ENCODE data around the gene TBC1D9. TPM values are rescaled to one million over a fixed set of nuclear protein-coding genes. Genes with fewer than 3 reads are reported as not detected.

Gene TBC1D9
- total RNA-seq, 4 donors from 2014 or later, result 1.5 to 3.5 (median 2.2) TPM

DNA sequence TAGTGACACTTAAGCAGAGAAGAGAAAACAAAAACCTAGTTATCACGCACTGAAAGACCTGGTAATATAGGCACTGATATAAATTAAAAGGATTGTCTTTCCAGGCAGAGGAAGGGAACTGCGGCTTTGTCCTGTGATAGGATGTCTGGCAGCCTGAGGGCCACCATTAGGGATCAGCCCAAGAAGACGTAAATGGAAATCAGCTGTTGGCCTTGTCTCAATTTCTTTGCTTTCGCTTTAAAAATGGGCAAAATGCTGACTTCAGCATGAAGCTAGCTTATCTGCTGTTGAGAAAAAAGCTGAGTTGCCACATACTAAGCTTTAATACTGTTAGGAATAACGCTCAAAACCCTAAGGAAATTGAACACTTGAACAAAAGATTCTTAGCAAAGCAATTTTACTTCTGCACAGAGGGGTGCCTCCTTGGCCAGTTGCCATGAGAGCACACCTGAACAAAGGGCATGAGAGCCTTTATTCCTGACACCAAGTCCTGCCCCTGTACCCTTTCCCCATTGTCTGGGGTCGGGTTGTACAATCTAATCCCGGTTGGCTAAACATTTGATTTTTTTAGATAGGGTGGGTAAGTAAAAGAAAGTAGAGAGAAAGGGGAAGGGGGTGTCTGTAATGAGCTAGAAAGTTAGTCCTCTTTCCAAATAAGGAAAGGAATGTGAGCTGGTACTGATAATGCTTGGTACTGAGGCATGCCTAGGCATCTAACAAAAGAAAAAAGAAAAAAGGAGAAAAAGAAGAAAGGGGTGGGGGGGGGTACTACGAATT is 102.3 kb downstream of the TBC1D9 start:
- no peak overlapping the region for H3K4me3 ChIP-seq
- H3K27me3 ChIP-seq, result no peaks in the 10 kb centered on the region
- ATAC-seq, result no peak
- H3K9me3 ChIP-seq, result no peaks in the 10 kb centered on the region
- H3K4me1 ChIP-seq, result no peaks in the 10 kb centered on the region
- no peak overlapping the region for H3K27ac ChIP-seq
- TF ChIP-seq, protein P1, sequence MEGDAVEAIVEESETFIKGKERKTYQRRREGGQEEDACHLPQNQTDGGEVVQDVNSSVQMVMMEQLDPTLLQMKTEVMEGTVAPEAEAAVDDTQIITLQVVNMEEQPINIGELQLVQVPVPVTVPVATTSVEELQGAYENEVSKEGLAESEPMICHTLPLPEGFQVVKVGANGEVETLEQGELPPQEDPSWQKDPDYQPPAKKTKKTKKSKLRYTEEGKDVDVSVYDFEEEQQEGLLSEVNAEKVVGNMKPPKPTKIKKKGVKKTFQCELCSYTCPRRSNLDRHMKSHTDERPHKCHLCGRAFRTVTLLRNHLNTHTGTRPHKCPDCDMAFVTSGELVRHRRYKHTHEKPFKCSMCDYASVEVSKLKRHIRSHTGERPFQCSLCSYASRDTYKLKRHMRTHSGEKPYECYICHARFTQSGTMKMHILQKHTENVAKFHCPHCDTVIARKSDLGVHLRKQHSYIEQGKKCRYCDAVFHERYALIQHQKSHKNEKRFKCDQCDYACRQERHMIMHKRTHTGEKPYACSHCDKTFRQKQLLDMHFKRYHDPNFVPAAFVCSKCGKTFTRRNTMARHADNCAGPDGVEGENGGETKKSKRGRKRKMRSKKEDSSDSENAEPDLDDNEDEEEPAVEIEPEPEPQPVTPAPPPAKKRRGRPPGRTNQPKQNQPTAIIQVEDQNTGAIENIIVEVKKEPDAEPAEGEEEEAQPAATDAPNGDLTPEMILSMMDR (IDR thresholded peaks at IDR 0.05 in 4 of 5, conservative IDR thresholded peaks at IDR 0.05 in 1 of 5), result no peak
- no peak for TF ChIP-seq POLR2A (IDR thresholded peaks at IDR 0.05)
- H3K36me3 ChIP-seq, result peaks cover 0 to 5% of the 10 kb centered on the region in 2 donors
- intact Hi-C loops (cut with DNase I; ENCODE audit: low total_unique reads) (no loop called here), in situ Hi-C loops (cut with MboI; ENCODE audit: low sequenced_read_pairs in 4 of 4) (no loop called here)
- no peak for DNase-seq

DNA sequence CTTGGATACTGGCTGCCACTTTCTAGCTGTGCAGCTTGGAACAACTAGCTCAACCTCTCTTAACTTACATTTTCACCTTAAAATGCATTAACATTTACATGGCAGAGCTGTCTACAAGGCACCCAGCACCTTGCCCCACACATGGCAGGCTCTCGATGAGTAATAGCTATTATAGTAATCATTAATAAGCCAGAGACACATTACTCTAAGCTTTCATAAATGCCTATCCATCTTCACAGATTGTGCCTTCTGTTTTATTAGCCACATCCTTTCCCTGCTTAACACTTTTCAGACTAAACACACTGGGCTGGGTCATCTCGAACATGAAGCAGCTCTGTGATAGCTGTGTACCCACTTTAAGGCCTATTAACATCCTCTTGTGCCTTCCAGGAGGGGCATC is 103.6 kb downstream of the TBC1D9 start:
- Histone ChIP-seq H3K4me1 (no peaks in the 10 kb centered on the region), H3K27me3 (no peaks in the 10 kb centered on the region), H3K27ac (no peak overlapping the region), H3K4me3 (no peak overlapping the region), H3K9me3 (no peaks in the 10 kb centered on the region), H3K36me3 (peaks cover 0 to 5% of the 10 kb centered on the region in 2 donors)
- intact Hi-C loops (cut with DNase I; ENCODE audit: low total_unique reads), result no loop called here
- in situ Hi-C loops (cut with MboI; ENCODE audit: low sequenced_read_pairs in 4 of 4), result no loop called here
- no peak for DNase-seq
- TF ChIP-seq, protein P1 (IDR thresholded peaks at IDR 0.05 in 4 of 5, conservative IDR thresholded peaks at IDR 0.05 in 1 of 5), result no peak
- no peak for TF ChIP-seq POLR2A (IDR thresholded peaks at IDR 0.05)
- no peak for ATAC-seq

DNA sequence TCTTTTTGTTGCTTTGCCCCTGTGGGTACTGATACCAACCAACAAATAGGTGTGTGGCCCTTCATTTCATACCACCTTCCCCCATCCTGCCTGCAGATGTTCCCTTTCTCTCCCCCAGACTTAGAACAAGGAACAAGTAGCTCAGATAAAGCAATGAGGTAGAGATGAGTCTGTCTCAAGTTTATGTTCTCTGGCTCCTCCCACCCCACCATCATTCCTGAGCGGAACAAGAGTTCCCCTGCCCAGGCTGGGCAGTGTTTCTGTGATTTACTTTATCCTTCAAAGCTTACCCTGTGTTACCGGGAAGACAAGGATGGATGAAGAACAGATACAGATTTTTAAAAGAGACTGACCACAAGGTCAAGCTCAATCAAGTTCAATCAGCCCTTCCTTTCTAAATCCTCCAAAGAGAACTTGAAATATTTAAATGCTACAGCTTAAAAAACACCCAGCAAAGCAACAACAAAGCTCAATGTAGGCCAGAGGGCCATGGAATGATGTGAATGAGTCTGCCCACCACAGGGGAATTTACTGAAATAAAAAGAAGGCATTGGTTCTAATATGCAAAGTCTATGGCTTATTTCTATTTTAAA is 107.4 kb downstream of the TBC1D9 start:
- Histone ChIP-seq H3K27ac (no peak overlapping the region), H3K9me3 (no peaks in the 10 kb centered on the region), H3K4me3 (no peak overlapping the region), H3K27me3 (no peaks in the 10 kb centered on the region), H3K4me1 (no peaks in the 10 kb centered on the region), H3K36me3 (no peaks in the 10 kb centered on the region)
- ATAC-seq, result no peak
- DNase-seq, result no peak
- in situ Hi-C loops (cut with MboI; ENCODE audit: low sequenced_read_pairs in 4 of 4) (no loop called here), intact Hi-C loops (cut with DNase I; ENCODE audit: low total_unique reads) (no loop called here)
- TF ChIP-seq POLR2A (IDR thresholded peaks at IDR 0.05), result no peak
- TF ChIP-seq, protein P1 (IDR thresholded peaks at IDR 0.05 in 4 of 5, conservative IDR thresholded peaks at IDR 0.05 in 1 of 5), result no peak

DNA sequence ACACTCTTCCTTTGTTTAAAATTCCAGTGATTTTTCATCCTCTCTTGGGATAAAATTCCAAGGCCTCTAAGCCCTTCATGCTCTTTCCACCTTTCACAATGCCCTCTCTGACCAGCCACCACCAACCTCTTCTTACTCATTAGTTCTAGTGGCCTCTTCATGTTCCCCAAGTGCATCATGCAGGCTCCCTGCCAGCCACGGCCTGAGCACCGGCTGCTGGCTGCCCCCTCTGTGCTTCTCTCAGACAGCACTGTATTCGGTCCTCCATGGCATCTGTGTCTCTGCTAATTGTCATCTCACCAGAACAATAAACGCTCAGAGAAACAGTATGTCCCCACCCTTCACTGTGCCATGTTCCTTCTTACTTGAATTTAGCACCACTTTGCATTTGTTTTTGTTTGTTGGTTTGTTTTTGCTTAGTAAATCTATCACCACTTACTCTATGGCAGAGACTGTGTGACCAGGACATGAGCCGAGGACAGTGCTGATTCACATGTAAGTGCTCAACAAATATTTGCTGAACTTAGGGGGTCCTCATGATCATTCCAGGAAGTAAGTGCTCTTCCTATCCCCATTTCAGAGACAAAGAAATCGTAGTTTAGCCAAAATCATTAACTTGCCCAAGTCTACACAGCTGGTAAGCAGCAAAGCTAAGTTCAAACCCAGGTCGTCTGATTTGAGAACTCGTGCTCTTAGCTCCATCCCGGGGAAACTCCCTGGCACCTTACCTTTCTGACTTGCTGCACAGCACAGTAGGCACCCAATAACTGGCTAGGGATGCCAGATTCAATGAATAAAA is 110.4 kb downstream of the TBC1D9 start:
- Histone ChIP-seq H3K4me3 (no peak overlapping the region), H3K9me3 (no peaks in the 10 kb centered on the region), H3K27me3 (no peaks in the 10 kb centered on the region), H3K4me1 (no peaks in the 10 kb centered on the region), H3K27ac (no peak overlapping the region), H3K36me3 (no peaks in the 10 kb centered on the region)
- no peak for ATAC-seq
- in situ Hi-C loops (cut with MboI; ENCODE audit: low sequenced_read_pairs in 4 of 4) (no loop called here), intact Hi-C loops (cut with DNase I; ENCODE audit: low total_unique reads) (no loop called here)
- TF ChIP-seq POLR2A (IDR thresholded peaks at IDR 0.05), result no peak
- TF ChIP-seq, protein P1 (IDR thresholded peaks at IDR 0.05 in 4 of 5, conservative IDR thresholded peaks at IDR 0.05 in 1 of 5), result no peak
- no peak for DNase-seq
